GM12865 (cell line): ENCODE data around the gene CYBRD1.

Experiments
- DNase-seq: peaks from one replicate; pipeline ENCODE4 v3.0.0; 2010; ENCODE audit warnings: low read depth
- H3K4me3 ChIP-seq: 2 replicates; pipeline ENCODE4 v1.5.1; 2011; ENCODE audit warnings: mild to moderate bottlenecking, low read depth, low read length, control low read depth
- TF ChIP-seq, protein P1 (sequence below): IDR thresholded peaks from 2 replicates; pipeline ENCODE4 v1.5.1; 2011; ENCODE audit warnings: low read length, control low read depth, low read depth, inconsistent platforms; ENCODE audit not compliant: insufficient read depth; ENCODE audit errors: missing control alignments

Gene CYBRD1

DNA sequence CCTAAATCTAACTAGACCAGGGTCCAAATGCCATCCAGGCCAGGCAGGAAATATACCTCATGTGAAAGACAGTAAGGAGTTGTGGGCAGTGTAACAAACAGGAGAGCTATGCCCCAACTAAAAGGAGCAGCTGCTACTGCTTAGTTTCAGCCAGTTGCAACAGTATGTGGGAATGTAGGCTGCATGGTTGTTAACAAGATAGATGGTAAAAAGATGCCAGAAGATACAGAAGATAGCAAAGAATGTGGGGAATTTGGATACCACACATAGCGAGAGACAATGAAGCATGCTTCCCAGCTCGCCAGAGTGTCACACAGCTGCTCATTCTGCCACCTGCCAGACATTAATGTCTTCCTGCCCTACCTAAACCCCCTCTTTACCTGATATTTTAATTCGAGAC is 39.4 kb upstream of the CYBRD1 start:
- DNase-seq = no peak
- H3K4me3 ChIP-seq = no peak overlapping the region
- TF ChIP-seq, protein P1, sequence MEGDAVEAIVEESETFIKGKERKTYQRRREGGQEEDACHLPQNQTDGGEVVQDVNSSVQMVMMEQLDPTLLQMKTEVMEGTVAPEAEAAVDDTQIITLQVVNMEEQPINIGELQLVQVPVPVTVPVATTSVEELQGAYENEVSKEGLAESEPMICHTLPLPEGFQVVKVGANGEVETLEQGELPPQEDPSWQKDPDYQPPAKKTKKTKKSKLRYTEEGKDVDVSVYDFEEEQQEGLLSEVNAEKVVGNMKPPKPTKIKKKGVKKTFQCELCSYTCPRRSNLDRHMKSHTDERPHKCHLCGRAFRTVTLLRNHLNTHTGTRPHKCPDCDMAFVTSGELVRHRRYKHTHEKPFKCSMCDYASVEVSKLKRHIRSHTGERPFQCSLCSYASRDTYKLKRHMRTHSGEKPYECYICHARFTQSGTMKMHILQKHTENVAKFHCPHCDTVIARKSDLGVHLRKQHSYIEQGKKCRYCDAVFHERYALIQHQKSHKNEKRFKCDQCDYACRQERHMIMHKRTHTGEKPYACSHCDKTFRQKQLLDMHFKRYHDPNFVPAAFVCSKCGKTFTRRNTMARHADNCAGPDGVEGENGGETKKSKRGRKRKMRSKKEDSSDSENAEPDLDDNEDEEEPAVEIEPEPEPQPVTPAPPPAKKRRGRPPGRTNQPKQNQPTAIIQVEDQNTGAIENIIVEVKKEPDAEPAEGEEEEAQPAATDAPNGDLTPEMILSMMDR = no peak

- TF ChIP-seq, protein P1 = no peak
- H3K4me3 ChIP-seq = no peak overlapping the region
- no peak for DNase-seq
Observed at GRCh38 chr2:171483793-171484192, 38.5 kb upstream of the CYBRD1 start.

DNA sequence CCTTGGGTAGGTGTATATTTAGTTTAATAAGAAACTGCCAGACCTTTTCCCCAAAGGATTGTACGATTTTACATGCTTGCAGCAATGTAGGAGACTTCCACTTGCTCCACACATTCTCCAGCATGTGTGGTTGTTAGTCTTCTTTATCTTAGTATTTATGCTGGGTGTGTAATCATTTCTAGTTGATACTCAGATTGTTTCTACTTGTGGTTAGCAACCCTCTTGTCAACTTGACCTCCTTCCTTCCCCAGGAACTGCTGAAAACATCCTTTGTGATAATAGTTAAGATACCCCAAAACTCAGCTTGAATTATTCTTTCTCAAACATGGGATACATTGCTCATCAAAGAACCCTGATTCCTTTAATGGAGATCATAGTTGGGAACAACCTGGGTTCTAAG is 37.2 kb upstream of the CYBRD1 start:
- no peak for DNase-seq
- no peak overlapping the region for H3K4me3 ChIP-seq
- TF ChIP-seq, protein P1 = no peak

- H3K4me3 ChIP-seq = no peak overlapping the region
- TF ChIP-seq, protein P1 = no peak
- no peak for DNase-seq
Observed at GRCh38 chr2:171487201-171487600, 35.1 kb upstream of the CYBRD1 start.

GRCh38 chr2:171487803-171488259 is 34.4 kb upstream of the CYBRD1 start:
- DNase-seq = no peak
- TF ChIP-seq, protein P1 = no peak
- no peak overlapping the region for H3K4me3 ChIP-seq

DNA sequence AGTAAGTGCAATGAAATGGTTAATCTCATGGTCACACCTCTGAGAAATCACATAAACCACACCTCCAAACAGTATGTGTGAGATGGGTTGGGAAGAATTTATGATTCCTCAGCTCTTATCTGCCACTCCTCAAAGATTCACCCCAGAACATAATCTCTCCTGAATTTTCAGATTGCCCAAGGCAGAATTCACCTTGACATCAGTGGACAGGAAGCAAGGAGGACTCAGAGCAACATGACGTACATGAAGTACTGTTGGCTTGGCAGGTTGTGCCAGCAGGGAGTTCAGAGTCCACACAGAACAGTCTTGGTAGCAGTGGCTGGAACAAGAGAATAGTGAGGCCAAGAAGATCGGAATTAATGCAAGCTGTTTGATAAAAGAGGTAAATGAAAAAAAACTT is 31.7 kb upstream of the CYBRD1 start:
- TF ChIP-seq, protein P1 = no peak
- DNase-seq = no peak

DNA sequence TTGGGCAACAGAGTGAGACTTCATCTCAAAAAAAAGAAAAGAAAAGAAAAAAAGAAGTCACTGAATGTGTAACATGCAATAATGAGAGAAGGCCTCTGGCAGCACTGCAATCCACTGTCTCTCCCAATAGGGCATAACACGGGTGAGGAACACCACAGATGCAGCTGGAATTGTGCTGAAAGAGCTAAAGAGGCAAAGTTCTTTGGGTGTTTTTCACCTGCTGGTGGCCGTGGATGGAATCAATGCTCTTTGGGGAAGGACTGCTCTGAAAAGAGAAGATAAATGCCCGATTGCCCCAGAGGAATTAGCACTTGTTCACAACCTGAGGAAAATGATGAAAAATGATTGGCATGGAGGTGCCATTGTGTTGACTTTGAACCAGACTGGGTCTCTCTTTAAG is 31.0 kb upstream of the CYBRD1 start:
- no peak for DNase-seq
- H3K4me3 ChIP-seq = no peak overlapping the region
- TF ChIP-seq, protein P1 = no peak

More for the DNA sequence above, 31.7 kb upstream of the CYBRD1 start:
- no peak overlapping the region for H3K4me3 ChIP-seq
